A549 (cell line): ENCODE measurements around the gene SLC16A9. TPM values are rescaled to one million over a fixed set of nuclear protein-coding genes. Genes with fewer than 3 reads are reported as not detected.

ENCODE experiments used
- ATAC-seq, 2 experiments: fragments of 200-7000 bp in 1 of 2; fragments of >200 bp in 1 of 2; cut with Nextera tagmentation in 1 of 2; cut with Tn5 transposase in 1 of 2; 3 replicates each; pipeline versions ENCODE4 v1.8.0 to v1.9.1; 2018 to 2020; ENCODE audit warnings: mild to moderate bottlenecking in 1 of 2, moderate library complexity in 1 of 2
- CTCF ChIA-PET: fragments of 300-600 bp; sonication (Branson Sonifier 250); formaldehyde crosslinking; extraction: SDS; loops from one replicate; lab custom pipeline; 2021; ENCODE audit warnings: antibody characterized with exemption, inconsistent platforms; lab: Yijun Ruan, JAX
- POLR2A ChIA-PET: fragments of 350-600 bp; formaldehyde crosslinking; extraction: SDS; loops from one replicate; lab custom pipeline; 2021; ENCODE audit warnings: antibody characterized with exemption, inconsistent platforms; lab: Yijun Ruan, JAX
- DNase-seq, 2 experiments: peaks; one replicate each; pipeline versions ENCODE4 v3.0.0 to v3.0.0-alpha.2; 2011 to 2016; ENCODE audit warnings: low read depth in 1 of 2, low spot score in 1 of 2
- FAIRE-seq: peaks from 2 replicates; lab custom pipeline; 2011; peaks lifted over from hg19 to GRCh38; lab: Jason Lieb, UNC
- H3K27ac ChIP-seq, 2 experiments: fragments of >200 bp; sonication (Bioruptor Twin); formaldehyde crosslinking; 3 replicates each; pipeline ENCODE4 v1.5.1; 2016 to 2017
- H3K4me1 ChIP-seq: fragments of >200 bp; sonication (Bioruptor Twin); formaldehyde crosslinking; 3 replicates; pipeline ENCODE4 v1.6.1; 2016
- H3K4me2 ChIP-seq: fragments of >200 bp; sonication (Bioruptor Twin); formaldehyde crosslinking; 3 replicates; pipeline ENCODE4 v1.6.1; 2016
- H3K4me3 ChIP-seq: fragments of >200 bp; sonication (Bioruptor Twin); formaldehyde crosslinking; 3 replicates; pipeline ENCODE4 v1.5.1; 2016
- H3K9me3 ChIP-seq: fragments of >200 bp; sonication (Bioruptor Twin); formaldehyde crosslinking; 3 replicates; pipeline ENCODE4 v1.6.1; 2016
- BHLHE40 ChIP-seq: IDR thresholded peaks from 2 replicates; pipeline ENCODE4 v1.6.1; 2012; ENCODE audit warnings: low read depth, low read length, inconsistent platforms
- CBX8 ChIP-seq: fragments of 200-600 bp; sonication (generic); IDR thresholded peaks from 2 replicates; pipeline ENCODE4 v1.6.1; 2016
- CEBPB ChIP-seq, 2 experiments: fragments of >200 bp in 1 of 2; sonication (Bioruptor Twin) in 1 of 2; formaldehyde crosslinking in 1 of 2; IDR thresholded peaks; 2 replicates each; pipeline ENCODE4 v1.6.1; 2012 to 2016
- EHMT2 ChIP-seq: fragments of 200-600 bp; sonication (generic); IDR thresholded peaks from 2 replicates; pipeline ENCODE4 v1.6.1; 2016; ENCODE audit warnings: antibody characterized with exemption, low read depth, mild to moderate bottlenecking, moderate library complexity
- EP300 ChIP-seq, 2 experiments: fragments of >200 bp; sonication (Bioruptor Twin); formaldehyde crosslinking; IDR thresholded peaks; 2 replicates in 1 of 2; 3 replicates in 1 of 2; pipeline ENCODE4 v1.6.1; 2016 to 2017
- ESRRA ChIP-seq: fragments of 150-350 bp; IDR thresholded peaks from 2 replicates; pipeline ENCODE4 v1.6.1; 2014; ENCODE audit warnings: mild to moderate bottlenecking, low read length, borderline replicate concordance
- FOSB ChIP-seq: fragments of 250-450 bp; sonication (Bioruptor Pico); IDR thresholded peaks from 2 replicates; pipeline ENCODE4 v1.5.0; 2020; ENCODE audit warnings: mild to moderate bottlenecking, moderate library complexity
- FOSL2 ChIP-seq, 2 experiments: fragments of 450-650 bp in 1 of 2; fragments of >200 bp in 1 of 2; sonication (Bioruptor Twin) in 1 of 2; formaldehyde crosslinking; IDR thresholded peaks; 2 replicates each; pipeline versions ENCODE4 v1.5.0 to v1.6.1; 2016 to 2020; ENCODE audit warnings: mild to moderate bottlenecking in 1 of 2, moderate library complexity in 1 of 2
- HOXB13 ChIP-seq: fragments of 250-450 bp; sonication (Bioruptor Pico); IDR thresholded peaks from 2 replicates; pipeline ENCODE4 v1.5.0; 2020; ENCODE audit warnings: low read depth, mild to moderate bottlenecking, moderate library complexity
- KDM1A ChIP-seq: fragments of 200-600 bp; sonication (generic); IDR thresholded peaks from 2 replicates; pipeline ENCODE4 v1.6.1; 2016; ENCODE audit warnings: low read depth, mild to moderate bottlenecking
- NFE2L2 ChIP-seq: fragments of 150-350 bp; conservative IDR thresholded peaks from 2 replicates; pipeline ENCODE4 v1.6.1; 2014; ENCODE audit warnings: low read length
- NR3C1 ChIP-seq: fragments of >200 bp; sonication (Bioruptor Twin); formaldehyde crosslinking; IDR thresholded peaks from 3 replicates; pipeline ENCODE4 v1.6.1; 2017
- PHF8 ChIP-seq: fragments of 200-600 bp; sonication (generic); IDR thresholded peaks from 2 replicates; pipeline ENCODE4 v1.6.1; 2016; ENCODE audit warnings: low read depth, mild to moderate bottlenecking, antibody characterized with exemption, moderate library complexity, borderline replicate concordance
- POLR2A ChIP-seq: IDR thresholded peaks from 2 replicates; pipeline ENCODE4 v1.6.1; 2012; ENCODE audit warnings: mild to moderate bottlenecking, low read length
- POLR2AphosphoS2 ChIP-seq: conservative IDR thresholded peaks from 2 replicates; pipeline ENCODE4 v1.6.1; 2012; ENCODE audit warnings: low read length, improper control_type of control experiment, inconsistent platforms
- ZC3H11A ChIP-seq: fragments of 450-650 bp; IDR thresholded peaks from 2 replicates; pipeline ENCODE4 v1.6.1; 2014; ENCODE audit warnings: antibody characterized with exemption, mild to moderate bottlenecking
- ZNF302 ChIP-seq: fragments of 250-450 bp; sonication (Bioruptor Pico); IDR thresholded peaks from 2 replicates; pipeline ENCODE4 v1.9.0; 2021; ENCODE audit warnings: inconsistent platforms, mild to moderate bottlenecking, moderate library complexity
- WGBS: methylation state at CpG from one replicate; pipeline ENCODE4 v1.1.6; 2017; ENCODE audit errors: missing lambda C conversion rate; 5-methylcytosine and 5-hydroxymethylcytosine counted together
- polyA plus RNA-seq, 4 experiments: library from polyadenylated mRNA; depleted of rRNA in 3 of 4; stranded (reverse); fragments of >200 nt; fragmentation: RNase III in 1 of 4; extraction: RNeasy Plus Mini Kit Qiagen cat#74134 plus additional on column Dnase treatment in 1 of 4; gene quantifications; 2 replicates in 3 of 4; 3 replicates in 1 of 4; pipeline ENCODE4 v1.2.3, GENCODE V29; 2011 to 2017
- TF ChIP-seq, protein P1 (sequence below): fragments of 250-450 bp; sonication (Bioruptor Pico); IDR thresholded peaks from 2 replicates; pipeline ENCODE4 v1.5.0; 2020; ENCODE audit warnings: low read depth, mild to moderate bottlenecking, moderate library complexity
- TF ChIP-seq, protein P2 (sequence below): fragments of 250-450 bp; sonication (Bioruptor Pico); IDR thresholded peaks from 2 replicates; pipeline ENCODE4 v1.5.0; 2021; ENCODE audit warnings: mild to moderate bottlenecking, moderate library complexity, borderline replicate concordance

SLC16A9 gene
- polyA plus RNA-seq, 2 of the 4 experiments (the other 2 are of a cell fraction): 0.04 to 0.49 TPM

DNA sequence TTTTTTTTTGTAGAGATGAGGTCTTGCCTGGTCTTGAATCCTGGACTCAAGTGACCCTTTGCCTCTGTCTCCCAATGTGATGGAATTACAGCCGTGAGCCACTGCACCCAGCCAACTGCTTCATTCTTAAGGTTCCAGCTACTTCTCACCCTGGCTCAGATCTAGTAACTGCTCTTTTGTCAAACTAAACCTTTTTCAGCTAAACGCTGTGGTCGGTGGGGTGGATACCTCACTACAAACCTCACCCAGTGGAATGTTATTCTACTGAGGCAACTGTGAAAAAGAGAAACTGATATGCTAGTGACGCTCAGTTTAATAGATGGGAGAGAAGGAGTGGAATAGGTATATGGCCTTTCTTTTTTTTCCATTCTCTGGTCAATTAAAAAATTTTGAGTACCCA is 45.3 kb upstream of the SLC16A9 start:
- Histone ChIP-seq H3K9me3 (no peaks in the 10 kb centered on the region), H3K4me1 (no peaks in the 10 kb centered on the region), H3K4me2 (no peak overlapping the region), H3K27ac (no peak overlapping the region), H3K4me3 (no peak overlapping the region)
- 76% methylated on average over 4 of the region's 4 CpGs for WGBS
- DNase-seq: no peak
- POLR2A ChIA-PET: no interaction called here
- FAIRE-seq: no peak
- CTCF ChIA-PET: interaction anchor here (0.7 to 0.8 kb wide), 2 partner anchors 76 to 89 kb away, joined by 3 to 4 read pairs; no protein-coding TSS in a partner anchor
- no peak for TF ChIP-seq ESRRA
- no peak for TF ChIP-seq NFE2L2
- TF ChIP-seq ZNF302: no peak
- TF ChIP-seq NR3C1: no peak
- TF ChIP-seq BHLHE40: no peak
- TF ChIP-seq POLR2AphosphoS2: no peak
- TF ChIP-seq EP300 (IDR thresholded peaks at IDR 0.05): no peak
- TF ChIP-seq PHF8: no peak
- no peak for TF ChIP-seq CEBPB (IDR thresholded peaks at IDR 0.05)
- TF ChIP-seq, protein P1, sequence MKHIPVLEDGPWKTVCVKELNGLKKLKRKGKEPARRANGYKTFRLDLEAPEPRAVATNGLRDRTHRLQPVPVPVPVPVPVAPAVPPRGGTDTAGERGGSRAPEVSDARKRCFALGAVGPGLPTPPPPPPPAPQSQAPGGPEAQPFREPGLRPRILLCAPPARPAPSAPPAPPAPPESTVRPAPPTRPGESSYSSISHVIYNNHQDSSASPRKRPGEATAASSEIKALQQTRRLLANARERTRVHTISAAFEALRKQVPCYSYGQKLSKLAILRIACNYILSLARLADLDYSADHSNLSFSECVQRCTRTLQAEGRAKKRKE: no peak
- no peak for TF ChIP-seq HOXB13 (CRISPR knock-in tag)
- no peak for TF ChIP-seq EHMT2
- no peak for TF ChIP-seq ZC3H11A
- TF ChIP-seq FOSB (CRISPR knock-in tag): no peak
- TF ChIP-seq POLR2A: no peak
- TF ChIP-seq KDM1A: no peak
- ATAC-seq: no peak

DNA sequence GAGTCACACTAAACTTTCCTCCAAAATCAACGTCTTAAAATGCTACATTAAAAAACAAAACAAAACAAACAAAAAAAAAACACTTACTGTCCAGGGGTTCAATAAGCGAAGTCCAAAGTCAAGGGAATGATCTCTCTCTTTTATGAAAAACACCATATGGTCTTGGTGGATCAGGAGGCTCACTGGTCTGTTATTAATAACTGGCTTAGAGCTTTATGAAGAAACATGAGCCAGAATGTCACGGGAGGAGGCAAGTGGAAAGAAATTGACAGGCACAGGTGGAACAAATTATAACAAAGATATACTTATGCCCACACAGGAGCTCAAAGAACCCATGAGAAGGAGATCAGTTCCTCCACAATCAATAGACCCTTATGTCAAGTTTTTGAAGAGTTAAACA is 43.6 kb upstream of the SLC16A9 start, which contains the start of gene MRLN:
Gene MRLN (minus strand): TSS at position 189 of the 400 bp plus-strand sequence.
- DNase-seq (no peak), ATAC-seq (no peak), FAIRE-seq (no peak)
- no peak within 1 kb of the TSS for H3K4me3 ChIP-seq
- H3K4me2 ChIP-seq: no peak within 1 kb of the TSS
- ChIA-PET CTCF (no interaction called here), POLR2A (interaction anchor here (0.7 kb wide), 1 partner anchor 40 kb away, joined by 4 read pairs; no protein-coding TSS in a partner anchor)
- TF ChIP-seq KDM1A (no peak), CBX8 (0 out of 2 replicates have a peak, but pooled peaks have one; percentile 36)
- WGBS: 6% methylated on average over 3 of the region's 3 CpGs
- no peaks in the 10 kb centered on the region for H3K4me1 ChIP-seq
- no peak within 1 kb of the TSS for H3K27ac ChIP-seq
- H3K9me3 ChIP-seq: no peaks in the 10 kb centered on the region

DNA sequence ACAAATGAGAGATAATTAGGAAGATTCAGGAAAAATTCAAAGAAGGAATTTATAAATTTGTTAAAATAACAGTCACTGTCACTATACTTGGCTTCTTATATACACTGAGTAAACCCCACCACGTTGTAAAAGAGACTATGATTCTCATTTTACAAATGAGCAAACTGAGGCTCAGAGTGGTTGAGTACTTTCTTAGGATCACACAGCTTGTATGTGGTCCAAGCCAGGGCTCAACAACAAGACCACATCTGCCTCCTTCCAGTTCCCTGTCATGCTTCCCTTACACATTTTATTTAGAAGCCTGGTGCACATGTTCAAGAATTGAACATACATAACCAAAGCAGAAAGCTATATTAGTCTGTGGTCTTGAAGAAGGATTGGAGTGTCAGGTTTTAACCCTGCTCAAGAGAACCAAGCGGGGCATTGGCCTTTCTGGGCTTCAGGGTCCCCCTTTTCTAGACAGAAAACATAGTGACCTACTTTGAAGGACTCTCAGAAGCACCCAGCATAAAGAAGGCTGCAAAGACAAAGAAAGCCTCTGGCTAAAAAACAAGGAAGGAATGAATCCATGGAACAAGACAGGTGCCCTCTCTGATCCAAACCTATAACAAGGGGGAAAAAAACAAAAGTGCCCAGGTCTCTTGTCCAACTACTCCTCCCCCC is 42.8 kb upstream of the SLC16A9 start:
- CTCF ChIA-PET: no interaction called here
- no peak for FAIRE-seq
- Histone ChIP-seq H3K9me3 (no peaks in the 10 kb centered on the region), H3K4me3 (no peak overlapping the region), H3K27ac (no peak overlapping the region)
- no peak for DNase-seq
- ATAC-seq: no peak
- POLR2A ChIA-PET: no interaction called here
- TF ChIP-seq EHMT2 (no peak), FOSL2 (IDR thresholded peaks at IDR 0.05) (no peak), FOSL2 (CRISPR knock-in tag; IDR thresholded peaks at IDR 0.05) (no peak), HOXB13 (CRISPR knock-in tag) (no peak)
- TF ChIP-seq, protein P2, sequence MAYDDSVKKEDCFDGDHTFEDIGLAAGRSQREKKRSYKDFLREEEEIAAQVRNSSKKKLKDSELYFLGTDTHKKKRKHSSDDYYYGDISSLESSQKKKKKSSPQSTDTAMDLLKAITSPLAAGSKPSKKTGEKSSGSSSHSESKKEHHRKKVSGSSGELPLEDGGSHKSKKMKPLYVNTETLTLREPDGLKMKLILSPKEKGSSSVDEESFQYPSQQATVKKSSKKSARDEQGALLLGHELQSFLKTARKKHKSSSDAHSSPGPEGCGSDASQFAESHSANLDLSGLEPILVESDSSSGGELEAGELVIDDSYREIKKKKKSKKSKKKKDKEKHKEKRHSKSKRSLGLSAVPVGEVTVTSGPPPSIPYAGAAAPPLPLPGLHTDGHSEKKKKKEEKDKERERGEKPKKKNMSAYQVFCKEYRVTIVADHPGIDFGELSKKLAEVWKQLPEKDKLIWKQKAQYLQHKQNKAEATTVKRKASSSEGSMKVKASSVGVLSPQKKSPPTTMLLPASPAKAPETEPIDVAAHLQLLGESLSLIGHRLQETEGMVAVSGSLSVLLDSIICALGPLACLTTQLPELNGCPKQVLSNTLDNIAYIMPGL: no peak
- TF ChIP-seq, all 56 proteins: peak for 0
- Histone ChIP-seq H3K4me2 (no peak overlapping the region), H3K4me1 (no peaks in the 10 kb centered on the region)
- 0% methylated on average over 2 of the region's 2 CpGs for WGBS
